GM18868 (cell line): ENCODE data around the gene MAX.

Source experiments
- ATAC-seq: cut with Tn5 transposase; IDR thresholded peaks from one replicate; pipeline ENCODE4 v1.9.1; 2021; ENCODE audit warnings: mild to moderate bottlenecking, moderate library complexity; ENCODE audit not compliant: unreplicated experiment

Gene MAX

GRCh38 chr14:65074449-65075150 lies 27.7 kb downstream of the MAX start:
- no peak for ATAC-seq

- ATAC-seq = no peak
Observed at GRCh38 chr14:65073605-65074201, 28.6 kb downstream of the MAX start.

DNA sequence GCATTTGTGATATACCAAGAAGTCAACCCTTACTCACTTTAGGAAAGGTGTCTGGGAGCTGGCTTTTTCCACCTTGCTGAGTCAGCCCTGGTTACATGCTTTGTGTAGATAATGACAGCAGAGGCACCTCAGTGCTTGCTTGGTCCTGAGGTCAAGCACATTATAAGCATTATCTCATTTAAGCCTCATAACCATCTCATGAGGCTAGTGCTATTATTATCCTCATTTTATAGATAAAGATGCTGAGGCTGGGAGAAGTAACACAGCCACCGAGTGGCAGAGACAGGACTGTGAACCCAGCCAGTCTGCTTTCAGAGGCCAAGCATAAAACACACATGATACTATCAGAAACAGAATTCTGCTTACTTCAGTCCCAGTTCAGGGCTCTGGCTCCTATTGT lies 29.4 kb downstream of the MAX start:
- ATAC-seq = no peak

- ATAC-seq = no peak
Observed at GRCh38 chr14:65072256-65072655, 30.1 kb downstream of the MAX start.

DNA sequence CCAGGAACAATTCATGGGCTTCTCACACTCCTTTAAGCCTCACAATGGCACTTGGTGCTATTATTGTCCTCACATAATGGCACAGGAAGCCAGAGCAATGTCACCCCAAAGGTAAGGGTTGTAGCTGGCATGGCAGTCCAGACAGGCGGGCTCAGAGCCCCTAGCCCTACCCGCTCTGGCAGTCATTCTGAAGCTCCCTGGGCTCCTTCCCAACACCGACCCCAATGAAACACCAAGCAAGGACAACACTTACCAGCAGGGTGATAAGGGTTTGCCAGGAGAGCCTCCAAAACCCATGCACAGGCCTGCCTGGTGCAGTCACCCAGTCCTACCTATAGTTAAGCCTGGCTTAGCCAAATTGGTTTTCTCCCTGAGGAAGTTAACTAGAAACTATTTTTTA lies 30.8 kb downstream of the MAX start:
- no peak for ATAC-seq

GRCh38 chr14:65070471-65070976 lies 31.8 kb downstream of the MAX start:
- ATAC-seq = no peak

DNA sequence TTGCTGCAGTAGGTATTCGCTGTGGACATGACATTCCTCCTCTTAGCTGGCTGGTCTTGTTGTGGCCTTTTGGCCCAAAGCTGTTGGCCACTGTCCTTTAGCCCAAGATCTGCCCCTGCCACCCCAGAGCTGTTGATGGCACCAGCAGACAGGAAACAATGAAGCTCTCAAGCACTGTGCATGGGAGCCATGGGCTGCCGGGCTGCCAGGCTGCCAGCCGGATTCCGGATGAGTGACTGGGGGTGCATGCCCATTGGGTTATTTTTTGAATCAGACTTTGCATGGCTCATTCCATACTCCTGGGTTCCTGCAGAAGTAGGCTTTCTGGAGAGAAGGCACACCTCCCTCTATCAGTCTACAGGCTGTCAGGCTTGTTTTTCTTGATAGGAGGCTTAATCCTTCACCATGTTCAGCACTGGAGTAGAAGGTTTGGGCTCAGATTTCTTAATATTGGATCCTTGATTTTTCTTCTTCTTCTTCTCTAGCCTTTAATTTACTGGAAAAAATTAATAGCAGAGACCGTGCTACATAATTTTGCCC lies 32.4 kb downstream of the MAX start:
- no peak for ATAC-seq

GRCh38 chr14:65065719-65066118 lies 36.6 kb downstream of the MAX start:
- ATAC-seq = no peak

DNA sequence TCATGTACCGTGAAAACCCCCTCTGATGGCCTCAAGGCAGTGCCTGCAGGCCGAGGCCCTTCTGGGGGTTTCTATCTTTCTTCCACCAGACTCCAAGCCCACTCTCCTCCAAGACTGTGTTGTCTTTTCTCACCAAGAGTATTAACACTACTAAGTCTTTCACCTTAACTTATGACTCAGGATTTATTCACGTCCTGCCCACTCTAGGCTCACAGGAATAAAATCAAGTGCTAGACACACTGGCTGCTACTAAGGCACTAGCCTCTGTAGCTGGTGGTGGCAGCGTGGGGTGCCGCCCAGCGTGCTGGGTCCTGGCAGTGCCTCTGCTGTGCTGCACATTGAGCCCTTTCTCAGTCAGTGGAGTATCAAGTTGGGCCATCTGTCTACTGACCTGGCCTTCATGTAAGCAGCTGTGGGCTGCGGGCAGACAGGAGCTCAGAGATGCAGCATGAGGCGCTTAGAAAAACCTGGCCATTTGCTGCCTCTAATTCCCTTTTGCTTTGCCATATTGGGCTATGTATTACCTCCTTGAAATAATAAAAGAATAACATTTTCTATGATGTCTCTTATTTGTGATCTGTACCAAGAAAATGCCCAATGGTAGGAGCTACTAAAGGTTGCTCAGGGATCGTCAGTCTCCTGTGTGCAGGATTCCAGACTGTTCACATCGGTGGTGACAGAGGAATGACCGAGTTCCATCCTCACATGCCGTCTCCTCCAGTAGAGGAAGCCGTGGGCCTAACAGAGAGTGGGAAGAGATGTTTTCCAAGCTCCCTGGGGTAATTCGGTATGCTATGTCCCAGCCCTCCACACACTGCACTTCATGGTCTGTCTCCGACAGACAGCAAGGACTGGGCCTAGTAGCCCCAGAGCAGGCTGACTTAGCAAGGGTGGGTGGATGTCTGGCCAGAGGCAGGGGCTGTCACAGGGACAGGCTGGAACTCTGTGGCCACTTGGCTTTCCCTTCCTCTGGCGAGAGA lies 39.9 kb downstream of the MAX start:
- no peak for ATAC-seq

DNA sequence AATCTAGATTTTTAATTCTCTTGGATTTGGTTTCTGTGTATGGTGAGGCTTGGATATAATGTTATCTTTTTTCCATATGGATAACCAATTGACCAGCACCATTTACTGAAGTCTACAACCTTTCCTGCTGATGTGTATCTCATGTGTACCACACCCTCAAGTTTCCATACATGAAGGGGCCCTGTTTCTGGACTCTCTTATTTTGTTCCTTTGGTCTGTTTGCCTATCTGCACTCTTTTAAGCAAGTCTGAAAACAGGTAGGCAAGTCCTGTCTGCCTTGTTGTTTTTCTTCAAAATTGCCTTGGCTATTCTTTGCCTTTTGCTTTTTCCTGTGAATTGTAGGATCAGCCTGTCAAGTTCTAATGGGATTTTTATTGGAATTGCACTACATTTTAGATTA lies 44.6 kb downstream of the MAX start:
- ATAC-seq = no peak

DNA sequence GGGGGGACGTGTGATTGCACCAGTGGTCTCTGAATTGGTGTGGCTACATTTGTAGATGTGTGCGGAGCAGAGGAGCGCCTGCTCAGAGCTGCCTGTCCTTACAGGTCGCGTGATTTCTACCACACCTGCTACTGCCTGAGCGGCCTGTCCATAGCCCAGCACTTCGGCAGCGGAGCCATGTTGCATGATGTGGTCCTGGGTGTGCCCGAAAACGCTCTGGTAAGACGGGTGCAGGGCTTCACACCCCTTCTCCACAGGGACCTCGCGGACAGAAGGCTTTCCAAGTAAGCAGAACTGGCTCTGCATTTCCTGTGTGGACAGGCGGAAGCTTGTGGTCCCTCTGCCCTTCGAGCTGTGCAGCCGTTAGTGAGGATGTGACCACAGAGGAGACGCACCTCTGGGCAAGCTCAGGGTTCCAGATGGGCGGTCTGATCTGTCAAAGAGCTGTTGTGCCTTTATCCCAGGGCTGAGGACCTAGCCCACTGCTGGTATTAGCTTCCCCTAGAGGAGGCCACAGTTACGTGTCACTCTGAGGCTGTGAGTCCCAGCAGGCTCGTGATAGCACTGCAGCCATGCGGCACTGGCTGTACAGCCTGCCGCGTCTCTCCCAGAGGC lies 47.7 kb downstream of the MAX start:
- no peak for ATAC-seq

GRCh38 chr14:65053466-65053865 lies 48.9 kb downstream of the MAX start:
- no peak for ATAC-seq

GRCh38 chr14:65052832-65053231 lies 49.5 kb downstream of the MAX start:
- no peak for ATAC-seq

GRCh38 chr14:65045709-65046108 lies 56.6 kb downstream of the MAX start:
- no peak for ATAC-seq

- ATAC-seq = no peak
Observed at GRCh38 chr14:65045006-65045405, 57.3 kb downstream of the MAX start.

DNA sequence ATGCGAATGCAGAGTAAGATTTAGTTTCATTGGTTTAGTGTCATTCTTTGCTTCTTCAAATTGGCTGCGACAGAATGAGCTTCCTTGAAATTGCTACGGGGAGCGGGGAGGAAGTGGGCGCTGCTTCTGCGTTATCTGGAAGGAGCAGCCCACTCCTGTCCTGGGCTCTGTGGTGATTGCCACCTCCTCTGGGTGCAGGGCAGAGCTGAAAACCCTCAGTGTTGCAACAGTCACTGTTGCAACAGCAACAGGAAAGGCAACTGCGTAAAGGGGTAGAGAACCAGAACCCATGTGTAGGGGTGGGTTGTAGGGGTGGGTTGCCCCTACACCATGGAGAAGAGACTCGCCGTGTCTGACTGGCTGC lies 57.7 kb downstream of the MAX start:
- ATAC-seq = no peak

DNA sequence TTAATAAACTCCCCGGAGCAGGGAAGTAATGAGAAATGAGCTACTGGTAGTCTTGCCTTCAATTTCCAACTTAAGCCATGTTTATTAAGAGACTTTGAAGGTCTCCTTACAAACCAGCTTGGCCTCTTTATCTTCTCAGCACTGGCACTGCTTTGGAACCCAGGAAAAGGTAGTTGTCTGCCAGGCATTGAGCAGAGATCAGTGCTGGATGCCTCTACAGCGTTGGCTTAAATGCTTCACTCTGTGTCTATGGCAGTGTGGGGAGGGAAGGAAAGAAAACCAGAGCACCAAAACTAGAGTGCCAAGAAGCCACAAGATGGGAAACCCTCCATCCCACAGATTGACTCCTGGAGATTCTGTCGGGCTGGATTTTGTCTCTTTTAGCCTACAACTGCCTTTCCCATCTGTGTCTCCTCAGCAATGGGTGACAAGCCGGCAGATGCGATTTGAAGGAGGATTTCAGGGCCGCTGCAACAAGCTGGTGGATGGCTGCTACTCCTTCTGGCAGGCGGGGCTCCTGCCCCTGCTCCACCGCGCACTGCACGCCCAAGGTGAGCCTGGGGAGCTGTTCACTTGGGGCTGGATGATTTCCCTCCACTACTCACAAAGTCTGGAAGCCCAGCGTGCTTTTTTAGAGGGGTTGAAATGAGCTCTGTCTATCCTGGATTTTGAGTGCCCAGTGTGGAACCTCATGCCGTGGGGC lies 58.3 kb downstream of the MAX start:
- ATAC-seq = no peak

DNA sequence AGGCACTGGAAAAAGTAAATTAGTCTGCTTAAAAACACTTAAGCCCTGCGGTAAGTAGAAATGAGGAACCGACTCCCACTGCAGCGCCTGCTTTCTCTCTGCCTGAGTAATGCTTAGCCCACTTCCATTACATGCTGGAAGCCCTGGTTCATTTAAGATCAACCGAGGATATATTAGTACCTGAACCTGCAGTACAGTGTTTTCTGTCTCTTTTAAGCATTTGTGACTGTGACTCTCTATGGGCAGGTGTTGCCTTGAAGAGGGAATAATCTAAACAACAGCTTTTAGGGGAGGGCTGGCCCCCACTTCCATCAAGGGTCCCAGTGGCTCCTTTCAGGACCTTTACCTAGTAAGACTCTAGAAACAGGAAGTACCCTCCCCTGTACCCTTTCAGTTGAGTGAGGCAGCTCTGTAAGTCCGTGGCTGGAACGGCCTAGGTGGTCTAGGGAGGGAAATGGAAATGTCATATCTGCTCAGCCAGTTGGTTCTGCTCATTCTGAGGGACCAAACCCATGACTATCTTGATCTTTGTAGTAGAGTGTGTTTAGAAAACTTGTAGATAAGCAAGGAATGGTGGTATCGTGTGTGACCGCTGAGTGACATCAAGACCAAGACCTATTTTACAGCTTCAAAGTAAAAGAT lies 59.5 kb downstream of the MAX start:
- peak; percentile 92 for ATAC-seq

DNA sequence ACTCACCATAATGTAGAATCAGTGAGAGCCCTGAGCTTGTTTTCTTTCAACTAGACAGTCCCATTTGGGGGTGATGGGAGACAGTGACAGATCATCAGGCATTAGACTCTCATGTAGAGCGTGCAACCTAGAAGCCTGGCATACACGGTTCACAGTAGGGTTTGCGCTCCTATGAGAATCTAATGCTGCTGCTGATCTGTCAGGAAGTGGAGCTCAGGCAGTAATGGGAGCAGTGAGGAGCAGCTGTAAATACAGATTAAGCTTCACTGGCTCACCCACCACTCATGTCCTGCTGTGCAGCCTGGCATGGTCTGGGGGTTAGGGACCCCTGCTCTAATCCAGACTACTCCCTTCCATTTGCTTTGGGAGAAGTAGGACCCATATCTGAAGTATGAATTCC lies 60.0 kb downstream of the MAX start:
- peak; percentile 11 for ATAC-seq

- ATAC-seq = no peak
Observed at GRCh38 chr14:65041434-65041915, 60.8 kb downstream of the MAX start.
